Measurements from ENCODE around the gene PDLIM3.
"Not testable (repeated sequence)": the region's sequence is repeated elsewhere in the genome, so short reads cannot be mapped to it uniquely, and the experiment has no call there.

Gene PDLIM3

GRCh38 chr4:185534866-185535611 is at the start of gene PDLIM3:
PDLIM3 (minus strand) TSS chr4:185535507; CDS start chr4:185535434, 73 bp downstream.
- no peak for DNase-seq

- no peak for DNase-seq
These were observed 48.5 kb upstream of the PDLIM3 start for GRCh38 chr4:185583813-185584212.

- DNase-seq, result no peak
These were observed 47.5 kb upstream of the PDLIM3 start for GRCh38 chr4:185582651-185583400.

- no peak for DNase-seq
These were observed 45.4 kb upstream of the PDLIM3 start for GRCh38 chr4:185580699-185581098.

- DNase-seq, result no peak
These were observed 43.0 kb upstream of the PDLIM3 start for GRCh38 chr4:185578284-185578683.

GRCh38 chr4:185576962-185577950 is 41.9 kb upstream of the PDLIM3 start:
- no peak for DNase-seq

GRCh38 chr4:185576314-185576961 is 41.1 kb upstream of the PDLIM3 start:
- no peak for DNase-seq

- DNase-seq, result peak; percentile 86
These were observed 38.4 kb upstream of the PDLIM3 start for GRCh38 chr4:185573651-185574199.

GRCh38 chr4:185570727-185571126 is 35.4 kb upstream of the PDLIM3 start:
- DNase-seq, result no peak

- no peak for DNase-seq
These were observed 32.4 kb upstream of the PDLIM3 start for GRCh38 chr4:185567381-185568376.

- no peak for DNase-seq
These were observed 31.7 kb upstream of the PDLIM3 start for GRCh38 chr4:185566972-185567371.

GRCh38 chr4:185566425-185566824 is 31.1 kb upstream of the PDLIM3 start:
- DNase-seq, result no peak

- DNase-seq, result no peak
These were observed 30.4 kb upstream of the PDLIM3 start for GRCh38 chr4:185565696-185566095.

- no peak for DNase-seq
These were observed 29.0 kb upstream of the PDLIM3 start for GRCh38 chr4:185564349-185564748.

- no peak for DNase-seq
These were observed 27.2 kb upstream of the PDLIM3 start for GRCh38 chr4:185562531-185562930.

GRCh38 chr4:185560316-185560715 is 25.0 kb upstream of the PDLIM3 start:
- DNase-seq, result no peak

- peak; percentile 27 for DNase-seq
These were observed 24.6 kb upstream of the PDLIM3 start for GRCh38 chr4:185559915-185560281.

- DNase-seq, result not testable (repeated sequence)
These were observed 24.1 kb upstream of the PDLIM3 start for GRCh38 chr4:185559251-185559914.

GRCh38 chr4:185554365-185555126 is 19.2 kb upstream of the PDLIM3 start:
- no peak for DNase-seq

GRCh38 chr4:185552254-185552653 is 16.9 kb upstream of the PDLIM3 start:
- DNase-seq, result no peak

Measured in DMS153 (cell line).